Anterior cingulate cortex (tissue), 58 donors: ENCODE data around the gene TRIM37.
A peak's percentile ranks its signal among the peaks of the same experiment; 100 is the strongest.
"Not testable (repeated sequence)": the region's sequence is repeated elsewhere in the genome, so short reads cannot be mapped to it uniquely, and the experiment has no call there.

Experiments
- DNase-seq, 58 donors: peaks; one replicate each; lab custom pipeline; 2025; lab: John Stamatoyannopoulos, UW

Gene TRIM37, protein sequence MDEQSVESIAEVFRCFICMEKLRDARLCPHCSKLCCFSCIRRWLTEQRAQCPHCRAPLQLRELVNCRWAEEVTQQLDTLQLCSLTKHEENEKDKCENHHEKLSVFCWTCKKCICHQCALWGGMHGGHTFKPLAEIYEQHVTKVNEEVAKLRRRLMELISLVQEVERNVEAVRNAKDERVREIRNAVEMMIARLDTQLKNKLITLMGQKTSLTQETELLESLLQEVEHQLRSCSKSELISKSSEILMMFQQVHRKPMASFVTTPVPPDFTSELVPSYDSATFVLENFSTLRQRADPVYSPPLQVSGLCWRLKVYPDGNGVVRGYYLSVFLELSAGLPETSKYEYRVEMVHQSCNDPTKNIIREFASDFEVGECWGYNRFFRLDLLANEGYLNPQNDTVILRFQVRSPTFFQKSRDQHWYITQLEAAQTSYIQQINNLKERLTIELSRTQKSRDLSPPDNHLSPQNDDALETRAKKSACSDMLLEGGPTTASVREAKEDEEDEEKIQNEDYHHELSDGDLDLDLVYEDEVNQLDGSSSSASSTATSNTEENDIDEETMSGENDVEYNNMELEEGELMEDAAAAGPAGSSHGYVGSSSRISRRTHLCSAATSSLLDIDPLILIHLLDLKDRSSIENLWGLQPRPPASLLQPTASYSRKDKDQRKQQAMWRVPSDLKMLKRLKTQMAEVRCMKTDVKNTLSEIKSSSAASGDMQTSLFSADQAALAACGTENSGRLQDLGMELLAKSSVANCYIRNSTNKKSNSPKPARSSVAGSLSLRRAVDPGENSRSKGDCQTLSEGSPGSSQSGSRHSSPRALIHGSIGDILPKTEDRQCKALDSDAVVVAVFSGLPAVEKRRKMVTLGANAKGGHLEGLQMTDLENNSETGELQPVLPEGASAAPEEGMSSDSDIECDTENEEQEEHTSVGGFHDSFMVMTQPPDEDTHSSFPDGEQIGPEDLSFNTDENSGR

GRCh38 chr17:59106463-59107305 is at the start of gene TRIM37:
TSS of gene TRIM37 (minus strand) at chr17:59106880. CDS start at chr17:59106461, 419 bp downstream.
- peak; percentile 72 to 97 (median 95) for DNase-seq

DNA sequence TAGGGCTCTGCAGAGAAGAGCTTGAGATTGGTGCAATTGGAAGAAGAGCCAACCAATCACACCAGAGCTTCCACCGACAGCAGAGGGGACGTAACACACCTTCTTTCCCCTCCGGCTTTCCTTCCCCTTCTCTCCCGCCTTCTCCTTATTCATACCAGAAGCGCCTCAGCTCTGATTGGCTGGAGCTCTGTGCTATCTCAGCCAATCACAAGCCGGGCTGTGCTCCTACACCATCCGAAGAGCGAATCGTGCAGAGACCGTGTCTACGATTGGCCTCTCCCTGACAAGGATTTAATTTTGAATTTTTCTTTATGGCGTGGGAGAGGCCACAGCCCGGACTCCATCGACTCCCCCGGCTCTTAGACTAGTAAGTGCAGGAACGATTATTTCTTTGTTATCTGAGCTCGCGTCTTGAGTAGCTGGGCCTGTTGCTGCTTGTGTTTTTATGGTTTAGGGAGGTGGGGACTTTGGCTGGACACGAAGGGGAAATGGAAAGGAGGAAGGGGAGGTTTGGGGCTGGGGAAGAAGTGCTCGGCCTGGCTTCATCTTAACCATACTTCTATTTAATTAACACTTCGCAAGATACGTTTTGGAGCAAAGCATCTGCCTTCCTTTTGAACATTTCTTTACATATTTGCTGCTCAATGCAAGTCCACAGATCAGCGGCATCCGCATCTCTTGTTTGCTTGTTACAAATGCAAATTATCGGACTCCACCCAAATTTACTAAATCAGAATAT is 48.9 kb upstream of the TRIM37 start, which contains the start of gene PRR11:
PRR11 (plus strand) TSS at position 308 of the 739 bp plus-strand sequence. CDS start 14,007 bp downstream, outside the sequence.
- DNase-seq = peak in 53 of 58 donors; percentile 77 to 100 (median 100)

GRCh38 chr17:59154721-59155438 is 48.2 kb upstream of the TRIM37 start, which contains the start of gene SKA2:
TSS of gene SKA2 (minus strand) at chr17:59155186. CDS start at chr17:59155163, 23 bp downstream.
- DNase-seq = peak in 56 of 58 donors; percentile 87 to 100 (median 100)

DNA sequence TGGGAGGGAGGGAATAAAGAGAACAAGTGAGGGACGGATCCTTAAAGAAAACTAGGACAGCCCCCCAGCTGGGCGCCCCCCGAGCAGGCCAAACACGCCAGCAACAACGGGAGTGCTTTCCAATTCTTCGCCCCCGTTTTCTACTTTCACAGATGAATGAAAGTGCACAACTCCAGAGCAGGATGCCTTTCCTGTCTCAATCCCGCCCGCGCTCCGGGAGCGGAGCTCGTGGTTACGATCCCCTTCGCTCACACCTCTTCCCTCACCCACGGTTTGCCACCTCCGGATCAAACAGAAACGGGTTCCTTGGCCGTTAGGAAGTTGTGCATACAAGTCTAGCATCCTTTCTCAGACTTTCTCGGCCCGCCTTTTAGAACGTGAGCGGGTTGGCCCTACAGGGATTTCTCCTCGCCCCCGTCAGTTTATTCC is 47.6 kb upstream of the TRIM37 start:
- DNase-seq = peak in 26 of 58 donors; percentile 25 to 76 (median 50)

DNA sequence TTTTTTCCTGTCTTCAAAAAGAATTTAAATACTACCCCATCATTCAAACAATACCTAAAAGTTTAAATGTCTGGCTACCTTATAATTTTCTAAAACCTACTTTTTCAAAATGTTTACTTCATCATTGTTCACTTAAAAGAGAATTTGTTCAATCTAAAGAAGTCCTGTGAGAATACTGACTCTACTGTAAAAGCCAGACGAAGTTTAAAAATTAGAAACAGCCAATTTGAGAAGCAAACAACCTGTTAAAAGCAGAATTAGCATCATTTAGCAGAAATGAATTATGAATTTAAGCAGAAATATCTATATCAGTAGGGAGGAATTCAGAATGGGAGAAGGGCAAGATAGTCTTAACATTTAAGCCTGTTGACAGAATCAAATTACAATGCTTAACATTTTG is 46.2 kb upstream of the TRIM37 start:
- DNase-seq = no peak

DNA sequence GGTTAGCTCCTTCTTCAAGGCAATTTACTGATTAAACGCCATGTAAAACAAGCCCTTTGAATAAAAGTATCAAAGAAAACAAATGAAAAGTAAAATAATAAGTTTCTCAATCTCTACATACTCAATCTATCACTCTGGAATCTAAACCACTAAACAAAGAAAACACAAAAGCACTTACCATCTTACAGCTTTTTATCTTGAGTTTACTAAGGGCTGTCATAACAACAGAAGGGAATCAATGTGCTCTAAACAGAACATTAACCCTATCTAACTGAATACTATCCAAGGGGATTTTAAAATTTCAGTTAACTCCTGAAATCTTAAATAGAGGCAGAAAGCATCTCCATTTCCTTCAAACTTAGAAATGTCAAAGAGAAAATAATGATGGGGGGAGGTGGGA is 44.9 kb upstream of the TRIM37 start:
- DNase-seq = no peak

GRCh38 chr17:59151006-59151405 is 44.3 kb upstream of the TRIM37 start:
- no peak for DNase-seq

DNA sequence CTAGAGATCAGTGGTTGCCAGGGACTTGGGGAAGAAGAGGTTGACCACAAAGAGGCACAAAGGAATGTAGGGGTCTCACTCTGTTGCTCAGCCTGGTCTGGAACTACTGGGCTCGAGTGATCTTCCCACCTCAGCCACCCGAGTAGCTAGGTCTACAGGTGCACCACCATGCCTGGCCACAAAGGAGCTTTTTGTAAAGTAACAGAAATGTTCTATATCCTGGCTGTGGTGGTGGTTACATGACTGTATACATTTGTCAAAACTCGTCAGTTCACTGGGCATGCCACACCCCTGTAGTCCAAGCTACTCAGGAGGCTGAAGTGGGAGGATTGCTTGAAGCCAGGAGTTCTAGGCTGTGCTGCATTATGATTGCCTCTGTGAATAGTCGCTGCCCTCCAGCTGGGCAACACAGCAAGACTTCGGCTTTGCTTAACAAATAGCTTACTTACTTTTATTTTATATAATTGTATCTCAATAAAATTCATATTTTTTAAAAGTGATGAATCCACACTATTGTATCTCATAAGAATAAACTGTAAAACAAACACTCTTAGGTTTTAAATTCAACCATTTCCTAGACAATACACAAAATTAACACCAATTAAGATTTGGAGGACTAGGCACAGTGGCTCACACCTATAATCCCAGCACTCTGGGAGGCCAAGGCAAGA is 43.3 kb upstream of the TRIM37 start:
- no peak for DNase-seq

GRCh38 chr17:59149051-59149450 is 42.4 kb upstream of the TRIM37 start:
- DNase-seq = no peak

GRCh38 chr17:59145571-59146096 is 39.0 kb upstream of the TRIM37 start:
- no peak for DNase-seq

GRCh38 chr17:59141860-59142259 is 35.2 kb upstream of the TRIM37 start:
- no peak for DNase-seq

DNA sequence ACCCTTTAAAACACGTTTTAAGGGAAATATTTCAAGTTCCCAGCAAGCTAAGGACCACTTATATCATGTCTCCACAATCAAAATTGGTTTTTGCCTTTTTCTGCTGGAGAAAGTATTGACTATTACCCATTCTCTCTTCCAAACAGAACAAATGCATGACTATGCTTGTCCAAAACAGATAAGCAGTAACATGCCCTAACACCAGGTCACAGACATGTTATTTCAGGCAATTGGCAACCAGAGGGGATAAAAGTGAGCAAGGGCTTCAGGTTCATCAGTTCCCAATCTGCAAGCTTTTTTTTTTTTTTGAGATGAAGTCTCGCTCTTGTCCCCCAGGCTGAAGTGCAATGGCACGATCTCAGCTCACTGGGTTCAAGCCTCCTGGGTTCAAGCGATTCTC is 33.3 kb upstream of the TRIM37 start:
- no peak for DNase-seq

DNA sequence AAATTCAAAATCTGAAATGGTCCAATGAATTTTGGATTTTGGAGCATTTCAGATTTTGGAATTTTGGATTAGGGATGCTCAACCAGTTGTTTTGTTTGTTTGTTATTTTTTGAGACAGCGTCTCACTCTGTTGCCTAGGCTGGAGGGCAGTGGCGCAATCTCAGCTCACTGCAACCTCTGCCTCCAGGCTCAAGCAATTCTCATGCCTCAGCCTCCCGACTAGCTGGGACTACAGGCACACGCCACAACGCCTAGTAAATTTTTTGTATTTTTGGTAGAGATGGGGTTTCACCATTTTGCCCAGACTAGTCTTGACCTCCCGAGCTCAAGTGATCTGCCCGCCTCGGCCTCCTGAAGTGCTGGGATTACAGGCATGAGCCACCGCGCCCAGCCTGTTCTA is 31.7 kb upstream of the TRIM37 start:
- not testable (repeated sequence) for DNase-seq

DNA sequence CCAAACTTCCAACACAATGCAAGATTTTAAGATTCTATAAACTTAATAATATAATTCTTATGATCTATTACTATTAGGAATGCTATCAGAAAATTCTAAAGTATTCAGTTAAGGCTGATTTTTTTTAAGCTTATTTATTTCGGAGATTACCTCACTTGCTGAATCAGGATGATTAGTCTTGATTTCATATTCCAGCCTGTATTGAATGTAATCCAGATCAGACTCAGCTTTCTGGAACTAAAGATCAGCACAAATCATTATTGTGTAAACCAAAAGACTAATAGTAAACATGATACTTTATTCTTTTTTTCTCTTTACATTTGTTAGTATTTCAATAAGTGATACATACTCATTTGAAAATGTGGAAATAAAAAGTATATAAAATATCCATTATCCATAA is 24.5 kb upstream of the TRIM37 start:
- DNase-seq = no peak

DNA sequence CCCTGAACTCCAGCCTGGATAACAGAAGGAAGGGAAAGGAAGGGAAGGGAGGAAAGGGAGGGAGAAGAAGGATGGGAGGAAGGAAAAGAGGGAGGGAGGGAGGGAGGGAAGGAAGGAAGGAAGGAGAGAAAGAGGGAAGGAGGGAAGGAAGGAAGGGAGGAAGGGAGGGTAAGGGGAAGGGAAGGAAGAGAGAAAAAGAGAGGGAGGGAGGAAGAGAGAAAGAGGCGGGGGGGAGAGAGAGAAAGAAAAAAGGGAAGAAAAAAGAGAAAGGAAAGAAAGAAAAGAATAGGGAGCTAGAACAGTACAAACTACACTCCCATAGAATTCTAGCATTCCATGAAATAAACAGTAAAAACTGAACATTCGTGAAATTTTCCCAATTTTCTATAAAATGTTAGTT is 23.1 kb upstream of the TRIM37 start:
- no peak for DNase-seq

DNA sequence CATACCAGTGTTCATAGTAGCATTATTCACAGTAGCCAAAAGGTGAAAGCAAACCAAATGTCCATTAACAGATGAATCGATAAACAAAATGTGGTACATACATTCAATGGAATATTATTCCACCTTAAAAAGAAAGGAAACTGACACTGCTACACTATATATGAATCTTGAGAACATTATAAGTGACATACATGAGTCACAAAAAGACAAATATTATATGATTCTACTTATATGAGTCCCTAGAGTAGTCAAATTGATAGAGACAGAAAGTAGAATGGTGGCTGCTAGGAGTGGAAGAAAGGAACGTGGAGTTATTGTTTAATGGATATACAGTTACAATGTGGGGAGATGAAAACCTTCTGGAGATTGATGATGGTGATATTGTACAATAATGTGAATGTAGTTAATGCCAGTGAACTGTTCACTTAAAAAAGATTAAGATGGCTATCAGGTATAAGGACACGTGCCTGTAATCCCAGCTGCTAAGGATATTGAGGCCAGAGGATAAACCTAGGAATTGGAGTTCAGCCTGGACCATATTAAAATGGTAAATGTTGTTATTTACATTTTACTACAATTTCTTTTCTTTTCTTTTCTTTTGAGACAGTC is 20.2 kb upstream of the TRIM37 start:
- DNase-seq = no peak

DNA sequence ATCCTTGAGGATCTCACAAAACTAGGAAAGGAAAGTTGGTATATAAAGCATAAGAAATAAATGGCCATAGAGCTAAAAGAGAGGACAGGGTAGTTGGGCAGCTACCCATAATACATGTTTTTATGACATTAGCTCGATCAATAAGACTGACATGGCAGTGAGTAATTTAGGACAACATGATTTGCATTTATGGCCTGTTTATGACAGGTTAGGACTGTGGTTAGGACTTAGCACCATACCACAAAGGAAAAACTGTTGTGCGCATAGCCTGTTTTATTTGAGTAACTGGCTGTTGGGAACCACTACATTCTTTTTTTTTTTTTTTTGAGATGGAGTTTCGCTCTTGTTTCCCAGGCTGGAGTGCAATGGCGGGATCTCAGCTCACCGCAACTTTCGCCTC is 18.0 kb upstream of the TRIM37 start:
- DNase-seq = no peak
